ENCODE results near the gene BAIAP3.

BAIAP3 gene

DNA sequence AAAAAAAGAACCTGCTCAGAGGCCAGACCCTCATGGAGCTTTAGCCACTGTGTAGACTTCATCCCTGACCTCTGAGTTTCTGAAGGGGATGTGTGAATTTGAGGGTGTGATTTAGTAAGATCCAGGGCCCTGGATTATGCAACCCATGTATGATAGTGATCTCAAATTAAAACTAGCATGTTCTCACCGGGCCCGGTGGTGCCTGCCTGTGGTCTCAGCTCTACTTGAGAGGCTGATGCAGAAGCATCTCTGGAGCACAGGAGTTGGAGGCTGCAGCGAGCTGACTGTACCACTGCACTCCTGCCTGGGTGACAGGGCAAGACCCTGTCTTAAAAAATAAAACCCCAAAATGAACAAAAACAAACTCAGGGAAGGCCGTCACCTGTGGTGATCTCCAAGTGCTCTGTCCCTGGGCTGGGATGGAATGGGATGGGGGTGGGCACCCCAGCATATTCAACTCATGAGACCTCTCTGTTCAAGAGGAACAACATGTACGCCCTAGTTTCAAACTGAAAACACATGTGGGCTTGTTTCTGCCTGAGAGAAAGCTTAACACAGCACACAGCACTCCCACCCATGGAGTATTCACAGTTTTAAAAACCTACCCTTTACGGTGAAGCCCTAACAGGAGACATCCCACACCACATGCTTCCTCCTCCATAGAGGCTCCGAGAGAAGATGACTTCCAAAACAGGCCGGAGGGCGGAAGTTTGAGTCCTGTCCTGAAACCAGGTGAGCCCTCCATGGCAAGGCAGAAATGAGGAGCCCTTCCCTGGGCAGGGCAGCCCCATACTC is 48.4 kb downstream of the BAIAP3 start:
- H3K4me3 ChIP-seq (ENCODE audit: low read depth, low read length): no peak overlapping the region
- TF ChIP-seq, protein P1, sequence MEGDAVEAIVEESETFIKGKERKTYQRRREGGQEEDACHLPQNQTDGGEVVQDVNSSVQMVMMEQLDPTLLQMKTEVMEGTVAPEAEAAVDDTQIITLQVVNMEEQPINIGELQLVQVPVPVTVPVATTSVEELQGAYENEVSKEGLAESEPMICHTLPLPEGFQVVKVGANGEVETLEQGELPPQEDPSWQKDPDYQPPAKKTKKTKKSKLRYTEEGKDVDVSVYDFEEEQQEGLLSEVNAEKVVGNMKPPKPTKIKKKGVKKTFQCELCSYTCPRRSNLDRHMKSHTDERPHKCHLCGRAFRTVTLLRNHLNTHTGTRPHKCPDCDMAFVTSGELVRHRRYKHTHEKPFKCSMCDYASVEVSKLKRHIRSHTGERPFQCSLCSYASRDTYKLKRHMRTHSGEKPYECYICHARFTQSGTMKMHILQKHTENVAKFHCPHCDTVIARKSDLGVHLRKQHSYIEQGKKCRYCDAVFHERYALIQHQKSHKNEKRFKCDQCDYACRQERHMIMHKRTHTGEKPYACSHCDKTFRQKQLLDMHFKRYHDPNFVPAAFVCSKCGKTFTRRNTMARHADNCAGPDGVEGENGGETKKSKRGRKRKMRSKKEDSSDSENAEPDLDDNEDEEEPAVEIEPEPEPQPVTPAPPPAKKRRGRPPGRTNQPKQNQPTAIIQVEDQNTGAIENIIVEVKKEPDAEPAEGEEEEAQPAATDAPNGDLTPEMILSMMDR (IDR thresholded peaks at IDR 0.05; ENCODE audit: borderline replicate concordance, insufficient read depth, low read depth, low read length): no peak

DNA sequence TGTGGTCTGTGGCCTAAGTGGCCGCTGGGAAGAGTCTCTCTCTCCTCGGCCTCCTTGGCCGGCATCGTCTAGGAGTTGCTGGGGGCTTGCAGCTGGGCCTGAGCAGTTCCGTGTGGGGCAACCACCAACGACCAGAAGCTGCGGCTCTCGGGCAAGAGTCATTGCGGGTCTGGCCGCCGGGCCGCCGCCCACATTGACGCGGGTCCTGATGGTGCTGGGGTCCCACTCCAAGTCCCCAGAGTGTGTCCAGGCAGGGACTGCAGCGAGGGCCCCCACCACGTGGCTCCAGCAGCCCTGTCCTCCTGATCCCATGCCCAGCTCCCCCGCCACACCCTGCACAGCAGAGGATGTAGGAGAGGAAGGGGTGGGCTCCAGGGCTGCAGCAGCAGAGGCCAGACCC is 50.1 kb downstream of the BAIAP3 start:
- H3K4me3 ChIP-seq (ENCODE audit: low read depth, low read length): no peak overlapping the region
- TF ChIP-seq, protein P1 (IDR thresholded peaks at IDR 0.05; ENCODE audit: borderline replicate concordance, insufficient read depth, low read depth, low read length): no peak

DNA sequence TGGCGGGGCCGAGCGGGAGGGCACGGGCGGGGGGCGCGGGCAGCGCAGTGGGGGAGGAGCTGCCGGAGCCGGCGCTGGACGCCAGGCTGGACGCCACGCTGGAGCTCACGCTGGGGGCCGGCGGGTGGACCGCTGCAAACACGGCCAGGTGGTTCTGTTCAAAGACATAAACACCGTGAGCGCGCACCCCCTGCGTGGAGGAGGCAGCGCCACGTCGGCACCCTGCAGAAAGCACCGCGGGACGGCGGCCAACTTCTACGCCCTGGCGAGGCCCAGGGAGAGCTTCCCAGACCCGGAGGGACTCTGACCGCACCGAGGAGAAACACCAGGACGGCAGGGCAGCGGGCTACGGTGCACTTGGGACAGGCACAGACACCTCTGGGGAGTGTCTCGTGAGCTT is 51.8 kb downstream of the BAIAP3 start:
- TF ChIP-seq, protein P1 (IDR thresholded peaks at IDR 0.05; ENCODE audit: borderline replicate concordance, insufficient read depth, low read depth, low read length): no peak
- no peak overlapping the region for H3K4me3 ChIP-seq (ENCODE audit: low read depth, low read length)

DNA sequence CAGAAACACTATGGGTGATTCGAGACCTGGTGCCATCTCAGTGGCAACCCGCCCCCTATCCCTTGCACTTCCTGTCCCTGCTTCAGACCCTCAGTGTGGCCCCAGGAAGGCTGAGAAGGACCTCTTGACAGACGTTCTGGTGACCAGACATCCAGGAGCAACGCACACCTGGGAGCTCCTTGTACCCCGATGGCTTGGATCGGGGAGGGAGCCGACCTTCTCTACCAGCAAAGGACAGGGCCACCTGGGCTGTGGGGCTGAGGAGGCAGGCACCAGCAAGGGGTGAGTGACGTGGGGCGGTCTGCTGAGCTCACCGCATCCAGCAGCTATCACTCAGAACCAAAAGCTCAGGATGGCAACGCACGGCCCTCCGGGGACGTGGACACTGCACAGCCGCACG is 53.9 kb downstream of the BAIAP3 start:
- no peak overlapping the region for H3K4me3 ChIP-seq (ENCODE audit: low read depth, low read length)
- TF ChIP-seq, protein P1 (IDR thresholded peaks at IDR 0.05; ENCODE audit: borderline replicate concordance, insufficient read depth, low read depth, low read length): no peak

DNA sequence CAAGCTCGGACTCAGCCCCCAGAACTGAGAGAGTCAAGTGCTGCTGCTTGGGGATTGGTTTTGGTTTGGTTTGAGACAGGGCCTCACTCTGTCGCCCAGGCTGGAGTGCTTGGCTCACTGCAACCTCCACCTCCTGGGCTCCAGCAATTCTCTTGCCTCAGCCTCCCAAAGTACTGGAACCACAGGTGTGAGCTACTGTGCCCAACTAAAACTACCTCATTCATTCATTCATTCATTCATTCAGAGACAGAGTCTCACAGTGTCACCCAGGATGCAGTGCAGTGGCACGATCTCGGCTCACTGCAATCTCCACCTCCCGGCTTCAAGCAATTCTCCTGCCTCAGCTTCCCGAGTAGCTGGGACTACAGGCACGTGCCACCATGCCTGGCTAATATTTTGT is 56.3 kb downstream of the BAIAP3 start:
- TF ChIP-seq, protein P1 (IDR thresholded peaks at IDR 0.05; ENCODE audit: borderline replicate concordance, insufficient read depth, low read depth, low read length): no peak
- H3K4me3 ChIP-seq (ENCODE audit: low read depth, low read length): no peak overlapping the region

DNA sequence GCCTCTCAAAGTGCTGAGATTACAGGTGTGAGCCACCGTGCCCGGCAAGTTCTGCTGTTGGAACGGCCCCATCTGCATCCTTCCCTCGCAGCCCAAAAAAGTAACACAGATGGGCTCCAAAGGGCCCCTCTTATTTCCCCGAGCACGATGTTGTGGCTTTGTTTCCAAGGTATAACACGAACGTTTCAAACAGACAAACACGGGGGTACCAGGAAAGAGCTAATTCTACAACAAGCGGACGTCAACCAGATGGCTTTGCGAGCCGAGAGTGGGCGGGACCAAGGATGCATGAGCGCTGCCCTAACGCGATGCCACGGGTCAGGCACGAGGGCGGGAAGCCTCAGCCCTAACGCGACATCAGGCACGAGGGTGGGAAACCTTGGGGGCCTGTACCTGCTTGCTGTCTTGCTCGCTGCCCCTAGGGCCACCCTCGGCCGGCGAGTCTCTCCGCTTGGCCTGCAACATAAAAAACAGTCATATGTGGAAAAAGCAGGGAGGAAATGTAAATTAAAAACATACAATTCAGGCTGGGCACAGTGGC is 56.9 kb downstream of the BAIAP3 start:
- TF ChIP-seq, protein P1 (IDR thresholded peaks at IDR 0.05; ENCODE audit: borderline replicate concordance, insufficient read depth, low read depth, low read length): no peak

DNA sequence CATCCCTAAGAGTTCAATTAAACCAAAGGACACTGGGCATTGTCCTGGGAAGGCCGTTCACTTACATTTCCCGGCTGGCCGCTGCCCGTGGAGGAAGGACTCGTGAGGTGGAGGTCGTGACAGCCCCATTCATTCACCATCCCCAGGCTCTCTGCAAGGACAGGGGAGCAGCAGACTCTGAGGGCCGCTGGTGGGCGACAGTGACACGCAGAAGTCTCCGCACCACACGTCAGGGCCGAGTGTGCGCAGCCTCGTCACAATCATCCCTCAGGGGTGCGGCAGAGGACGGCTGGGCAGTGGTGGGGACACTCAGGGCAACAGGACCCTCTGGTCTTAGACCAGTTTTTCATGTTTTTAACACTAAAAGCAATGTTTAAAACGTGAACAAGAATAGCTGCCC is 59.4 kb downstream of the BAIAP3 start:
- TF ChIP-seq, protein P1 (IDR thresholded peaks at IDR 0.05; ENCODE audit: borderline replicate concordance, insufficient read depth, low read depth, low read length): no peak
- H3K4me3 ChIP-seq (ENCODE audit: low read depth, low read length): no peak overlapping the region

More for the DNA sequence above, 56.9 kb downstream of the BAIAP3 start:
- H3K4me3 ChIP-seq (ENCODE audit: low read depth, low read length): no peak overlapping the region
